Bronchial epithelial cell (primary cell): ENCODE data around the gene RSPH6A. TPM values are rescaled to one million over a fixed set of nuclear protein-coding genes. Genes with fewer than 3 reads are reported as not detected.
"Not testable (repeated sequence)": the region's sequence is repeated elsewhere in the genome, so short reads cannot be mapped to it uniquely, and the experiment has no call there.

Source experiments
- DNase-seq: peaks from one replicate; pipeline ENCODE4 v3.0.0-alpha.2; 2010; ENCODE audit warnings: low read depth
- FAIRE-seq: peaks from 2 replicates; lab custom pipeline; 2011; peaks lifted over from hg19 to GRCh38; lab: Jason Lieb, UNC
- H3K27me3 ChIP-seq: 2 replicates; pipeline ENCODE4 v1.5.1; 2011; ENCODE audit warnings: low read length; ENCODE audit not compliant: control insufficient read depth, insufficient read depth
- H3K36me3 ChIP-seq: 2 replicates; pipeline ENCODE4 v1.5.1; 2011; ENCODE audit warnings: low read length; ENCODE audit not compliant: control insufficient read depth, insufficient read depth
- H3K4me3 ChIP-seq: 2 replicates; pipeline ENCODE4 v1.5.1; 2011; ENCODE audit warnings: mild to moderate bottlenecking, low read depth, low read length, control low read depth
- CTCF ChIP-seq: IDR thresholded peaks from 2 replicates; pipeline ENCODE4 v1.5.1; 2011; ENCODE audit warnings: mild to moderate bottlenecking, moderate library complexity, low read length, control low read depth, inconsistent platforms; ENCODE audit not compliant: insufficient read depth, severe bottlenecking
- total RNA-seq: library from RNA; depleted of rRNA; stranded (reverse); fragments of >200 nt; gene quantifications from 2 replicates; pipeline ENCODE4 v1.2.1, GENCODE V29; 2014

The RSPH6A gene
- total RNA-seq, 1 donor from 2014 or later = not detected

GRCh38 chr19:45754323-45754722, 60.8 kb downstream of the RSPH6A start:
- DNase-seq = no peak
- FAIRE-seq = no peak
- no peak overlapping the region for H3K4me3 ChIP-seq
- H3K27me3 ChIP-seq = no peaks in the 10 kb centered on the region
- no peak for TF ChIP-seq CTCF
- no peaks in the 10 kb centered on the region for H3K36me3 ChIP-seq

DNA sequence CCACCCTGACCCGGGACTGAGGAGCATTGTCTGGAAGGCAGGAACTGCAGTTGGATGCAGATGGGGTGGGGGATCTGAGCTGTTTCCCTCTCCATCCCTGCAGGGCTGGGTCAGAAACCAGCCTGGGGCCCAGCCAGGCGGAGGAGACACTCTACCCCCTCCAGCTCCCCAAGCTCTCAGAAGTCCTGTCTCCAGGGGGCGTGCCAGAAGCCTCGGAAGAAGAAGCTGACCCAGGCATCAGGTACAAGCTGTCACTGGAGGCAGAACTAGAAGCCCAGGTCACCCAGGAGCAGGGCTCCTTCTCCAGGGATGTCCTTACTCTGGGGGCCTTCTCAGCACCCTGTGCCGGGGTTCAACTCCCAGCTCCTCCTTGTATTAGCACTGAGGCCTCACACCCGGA, 61.6 kb downstream of the RSPH6A start:
- TF ChIP-seq CTCF = no peak
- FAIRE-seq = no peak
- Histone ChIP-seq H3K36me3 (no peaks in the 10 kb centered on the region), H3K4me3 (no peak overlapping the region), H3K27me3 (no peaks in the 10 kb centered on the region)
- no peak for DNase-seq

DNA sequence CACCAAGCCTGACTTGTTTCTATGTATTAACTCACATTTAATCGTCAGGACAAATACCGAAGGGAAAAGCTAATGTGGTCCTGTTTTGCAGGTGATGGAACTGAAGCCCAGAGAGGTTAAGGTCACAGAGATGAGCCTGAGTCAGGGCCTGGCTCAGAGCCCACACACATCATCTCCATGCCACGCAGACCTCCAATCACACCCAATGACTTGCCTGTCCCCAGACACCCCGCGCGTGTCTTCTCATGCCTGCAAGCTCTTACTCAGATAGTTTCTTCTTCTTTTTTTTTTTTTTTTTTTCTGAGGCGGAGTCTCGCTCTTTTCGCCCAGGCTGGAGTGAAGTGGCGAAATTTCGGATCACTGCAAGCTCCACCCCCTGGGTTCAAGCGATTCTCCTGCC, 62.5 kb downstream of the RSPH6A start:
- FAIRE-seq = peak; percentile 73

DNA sequence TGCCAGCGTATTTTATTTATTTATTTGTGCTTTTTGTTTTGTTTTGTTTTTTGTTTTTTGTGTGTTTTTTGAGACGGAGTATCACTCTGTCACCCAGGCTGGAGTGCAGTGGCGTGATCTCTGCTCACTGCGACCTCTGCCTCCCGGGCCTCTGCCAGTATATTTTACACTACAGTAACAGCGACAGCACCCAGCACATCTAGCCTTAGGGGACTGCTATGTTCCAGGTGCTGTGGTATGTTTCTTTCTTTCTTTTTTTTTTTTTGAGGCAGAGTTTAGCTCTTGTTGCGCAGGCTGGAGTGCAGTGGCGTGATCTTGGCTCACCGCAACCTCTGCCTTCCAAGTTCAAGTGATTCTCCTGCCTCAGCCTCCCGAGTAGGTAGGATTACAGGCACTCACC, 63.6 kb downstream of the RSPH6A start:
- not testable (repeated sequence) for H3K36me3 ChIP-seq, DNase-seq, FAIRE-seq, H3K27me3 ChIP-seq, H3K4me3 ChIP-seq

More for the DNA sequence above, 62.5 kb downstream of the RSPH6A start:
- H3K36me3 ChIP-seq = no peaks in the 10 kb centered on the region
- TF ChIP-seq CTCF = no peak
- DNase-seq = peak; percentile 91
- no peaks in the 10 kb centered on the region for H3K27me3 ChIP-seq
- H3K4me3 ChIP-seq = no peak overlapping the region

DNA sequence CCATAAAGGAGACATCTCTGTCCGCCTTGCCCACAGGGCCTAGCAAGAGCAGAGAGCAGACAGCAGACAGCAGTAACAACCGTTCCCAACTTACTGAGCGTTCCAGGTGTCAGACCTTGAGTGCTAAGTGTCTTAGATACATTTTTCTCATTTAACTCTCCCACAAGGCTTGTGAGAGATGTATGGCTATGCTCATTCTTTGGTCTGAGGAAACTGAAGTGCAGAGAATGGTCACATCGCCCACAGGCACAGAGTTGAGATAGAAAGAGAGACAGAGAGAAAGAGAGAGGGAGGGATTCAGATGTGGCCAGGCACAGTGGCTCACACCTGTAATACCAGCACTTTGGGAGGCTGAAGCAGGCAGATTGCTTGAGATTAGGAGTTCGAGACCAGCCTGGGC, 67.6 kb downstream of the RSPH6A start:
- no peak for DNase-seq
- FAIRE-seq = no peak
- Histone ChIP-seq H3K4me3 (no peak overlapping the region), H3K27me3 (no peaks in the 10 kb centered on the region), H3K36me3 (no peaks in the 10 kb centered on the region)
- TF ChIP-seq CTCF = no peak

- FAIRE-seq (no peak), DNase-seq (no peak)
- Histone ChIP-seq H3K27me3 (no peaks in the 10 kb centered on the region), H3K4me3 (no peak overlapping the region), H3K36me3 (no peaks in the 10 kb centered on the region)
- TF ChIP-seq CTCF = no peak
Measured at GRCh38 chr19:45746866-45747265, 68.2 kb downstream of the RSPH6A start.

Other genes with a start within 250 kb of the RSPH6A start
- 5.3 and 7.0 TPM in 2 replicates for gene OPA3, start 230.5 kb downstream of the RSPH6A start, total RNA-seq
- gene GPR4, start 213.1 kb downstream of the RSPH6A start, total RNA-seq = not detected in 2 replicates
- 144 and 153 TPM in 2 replicates for gene EML2, start 175.9 kb downstream of the RSPH6A start, total RNA-seq
- gene GIPR, start 147.1 kb downstream of the RSPH6A start, total RNA-seq = 0.38 and 0.53 TPM in 2 replicates
- gene SNRPD2, start 123.4 kb downstream of the RSPH6A start, total RNA-seq = 429 and 572 TPM in 2 replicates
- gene QPCTL, start 122.6 kb downstream of the RSPH6A start, total RNA-seq = 7.7 and 11.6 TPM in 2 replicates
- 2.4 and 5.5 TPM in 2 replicates for gene FBXO46, start 84.4 kb downstream of the RSPH6A start, total RNA-seq
- gene MEIOSIN, start 81.9 kb downstream of the RSPH6A start, total RNA-seq = not detected in 2 replicates
- gene SIX5, start 46.1 kb downstream of the RSPH6A start, total RNA-seq = 1.7 and 2.1 TPM in 2 replicates
- 4.7 and 9.1 TPM in 2 replicates for gene DMPK, start 32.8 kb downstream of the RSPH6A start, total RNA-seq
- gene DMWD, start 22.5 kb downstream of the RSPH6A start, total RNA-seq = 25.3 and 29.0 TPM in 2 replicates
- gene SYMPK, start 47.8 kb upstream of the RSPH6A start, total RNA-seq = 27.9 and 29.7 TPM in 2 replicates
- gene FOXA3, start 49.0 kb upstream of the RSPH6A start, total RNA-seq = not detected in 2 replicates
- 11.3 and 11.8 TPM in 2 replicates for gene IRF2BP1, start 70.8 kb upstream of the RSPH6A start, total RNA-seq
- 0.53 and 0.90 TPM in 2 replicates for gene MYPOP, start 87.3 kb upstream of the RSPH6A start, total RNA-seq
- gene NANOS2, start 99.5 kb upstream of the RSPH6A start, total RNA-seq = not detected in 2 replicates
- gene NOVA2, start 158.6 kb upstream of the RSPH6A start, total RNA-seq = not detected in 2 replicates
- 10.3 and 12.9 TPM in 2 replicates for gene CCDC61, start 180.2 kb upstream of the RSPH6A start, total RNA-seq
- not detected in 2 replicates for gene PGLYRP1, start 207.7 kb upstream of the RSPH6A start, total RNA-seq
- not detected in 2 replicates for gene IGFL4, start 225.7 kb upstream of the RSPH6A start, total RNA-seq